ENCODE results near the gene HHIPL1.
"Not testable (repeated sequence)": the region's sequence is repeated elsewhere in the genome, so short reads cannot be mapped to it uniquely, and the experiment has no call there.

HHIPL1 gene

DNA sequence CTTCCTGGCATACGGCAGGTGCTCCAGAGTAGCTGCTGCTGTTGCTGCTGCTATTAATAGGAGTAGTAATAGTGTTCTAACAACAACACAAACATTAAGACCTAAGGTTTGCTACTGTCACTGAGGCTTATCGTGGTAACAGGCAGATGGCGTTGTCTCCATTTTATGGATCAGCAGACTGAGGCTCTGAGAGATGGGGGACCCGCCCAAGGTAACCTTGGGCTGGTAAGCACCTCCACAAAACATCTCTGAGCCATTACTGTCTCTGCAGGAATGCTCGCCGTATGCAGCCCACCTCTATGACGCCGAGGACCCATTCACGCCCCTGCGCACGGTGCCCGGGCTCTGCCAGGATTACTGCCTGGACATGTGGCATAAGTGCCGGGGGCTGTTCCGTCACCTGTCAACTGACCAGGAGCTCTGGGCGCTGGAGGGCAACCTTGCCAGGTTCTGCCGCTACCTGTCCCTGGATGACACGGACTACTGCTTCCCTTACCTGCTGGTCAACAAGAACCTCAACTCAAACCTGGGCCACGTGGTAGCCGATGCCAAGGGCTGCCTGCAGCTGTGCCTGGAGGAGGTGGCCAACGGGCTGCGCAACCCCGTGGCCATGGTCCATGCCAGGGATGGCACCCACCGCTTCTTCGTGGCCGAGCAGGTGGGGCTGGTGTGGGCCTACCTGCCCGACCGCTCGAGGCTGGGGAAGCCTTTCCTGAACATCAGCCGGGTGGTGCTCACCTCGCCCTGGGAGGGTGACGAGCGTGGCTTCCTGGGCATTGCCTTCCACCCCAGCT is 7.2 kb downstream of the HHIPL1 start:
- no peak for DNase-seq
- intact Hi-C loops (cut with DNase I), result no loop called here

DNA sequence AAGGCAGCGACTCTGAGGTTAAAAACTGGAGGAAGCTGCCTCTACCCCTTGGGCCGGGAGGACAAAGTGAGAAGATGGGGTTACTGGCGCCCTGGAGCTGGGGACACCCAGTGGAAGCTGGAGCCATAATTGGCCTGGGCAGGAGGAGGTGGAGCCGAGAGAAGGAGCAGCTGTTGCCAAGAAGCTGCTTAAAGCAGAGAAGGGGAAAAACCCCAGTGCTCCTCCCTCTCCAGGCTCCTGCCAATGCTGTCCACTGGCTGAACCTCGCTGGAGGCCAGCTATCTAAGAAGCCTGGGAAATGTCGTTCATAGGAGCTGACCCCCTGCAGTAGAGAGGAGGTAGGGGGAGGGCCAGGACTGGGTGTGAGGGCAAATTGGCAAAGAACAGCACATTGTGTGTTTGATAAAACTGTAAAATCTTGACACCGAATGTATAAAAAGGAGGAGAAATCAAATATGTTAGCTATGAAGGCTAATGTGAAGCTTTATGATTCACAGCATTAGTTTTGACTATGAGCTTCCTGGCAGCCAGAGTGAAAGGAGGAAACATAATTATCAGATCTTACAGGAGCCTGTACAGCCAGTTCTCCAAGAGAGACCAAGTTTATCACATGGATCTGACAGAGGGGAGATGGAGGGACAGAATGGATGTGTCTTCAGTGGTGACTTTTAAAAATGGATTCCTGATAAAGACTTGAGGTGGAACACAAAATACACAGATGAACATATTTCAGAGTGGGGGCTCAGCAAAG is 9.5 kb downstream of the HHIPL1 start:
- DNase-seq, result peak in 23 of 42 donors; percentile 18 to 72 (median 47)

DNA sequence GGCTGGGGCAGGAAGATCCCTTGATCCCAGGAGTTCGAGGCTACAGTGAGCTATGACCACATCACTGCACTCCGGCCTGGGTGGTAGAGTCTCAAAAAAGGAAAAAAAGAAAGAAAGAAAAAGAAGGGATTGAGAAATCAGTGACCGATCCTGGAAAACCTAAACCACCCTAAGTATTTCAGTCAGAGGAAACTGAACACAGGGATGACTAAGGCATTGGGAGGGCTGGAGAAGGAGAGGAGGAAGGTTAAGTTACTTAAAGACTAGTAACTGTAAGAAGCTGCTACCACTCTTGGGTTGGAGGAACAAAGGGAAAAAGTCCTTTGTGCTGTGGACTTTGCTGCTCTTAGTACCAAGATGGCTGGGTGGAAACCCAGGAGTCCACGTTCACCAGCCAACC is 10.6 kb downstream of the HHIPL1 start:
- no peak for DNase-seq
- intact Hi-C loops (cut with DNase I), result no loop called here

More for the DNA sequence above, 9.5 kb downstream of the HHIPL1 start:
- intact Hi-C loops (cut with DNase I), result no loop called here

DNA sequence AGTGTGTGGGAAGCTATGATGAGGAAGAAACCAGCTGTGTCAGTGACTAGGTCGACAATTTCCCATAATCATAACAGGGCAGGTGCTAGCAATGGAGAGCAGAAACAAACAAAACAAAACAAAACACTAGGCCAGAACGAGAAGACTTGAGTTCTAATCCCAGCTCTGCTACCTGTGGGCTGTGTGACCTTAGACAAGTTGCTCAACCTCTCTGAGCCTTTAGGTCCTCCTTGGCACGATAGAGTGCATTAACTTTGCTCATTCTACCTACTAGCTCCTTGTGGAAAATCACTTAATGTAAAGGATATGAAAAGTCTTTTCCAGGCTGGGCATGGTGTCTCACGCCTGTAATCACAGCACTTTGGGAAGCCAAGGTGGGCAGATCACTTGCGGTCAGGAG is 11.2 kb downstream of the HHIPL1 start:
- intact Hi-C loops (cut with DNase I), result no loop called here
- no peak for DNase-seq

DNA sequence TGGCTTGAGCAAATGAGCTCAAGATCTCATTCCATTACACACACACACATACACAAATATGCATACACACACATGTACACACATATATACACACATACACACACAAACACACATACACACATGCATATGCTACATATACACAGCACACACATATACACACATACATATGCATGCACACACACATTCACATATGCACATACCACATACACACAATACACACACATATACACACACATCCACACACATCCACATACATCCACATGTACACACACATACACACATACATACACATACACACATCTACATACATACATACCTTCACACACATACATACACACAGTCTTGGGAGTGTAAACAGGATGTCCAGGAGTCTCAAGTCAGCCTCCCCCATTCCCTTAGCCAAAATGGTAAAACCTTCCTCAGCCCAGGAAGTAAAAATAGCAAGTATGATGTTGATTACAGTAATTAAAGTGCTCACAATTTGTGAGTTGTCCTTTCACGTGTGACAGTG is 12.8 kb downstream of the HHIPL1 start:
- intact Hi-C loops (cut with DNase I), result no loop called here
- DNase-seq, result no peak

DNA sequence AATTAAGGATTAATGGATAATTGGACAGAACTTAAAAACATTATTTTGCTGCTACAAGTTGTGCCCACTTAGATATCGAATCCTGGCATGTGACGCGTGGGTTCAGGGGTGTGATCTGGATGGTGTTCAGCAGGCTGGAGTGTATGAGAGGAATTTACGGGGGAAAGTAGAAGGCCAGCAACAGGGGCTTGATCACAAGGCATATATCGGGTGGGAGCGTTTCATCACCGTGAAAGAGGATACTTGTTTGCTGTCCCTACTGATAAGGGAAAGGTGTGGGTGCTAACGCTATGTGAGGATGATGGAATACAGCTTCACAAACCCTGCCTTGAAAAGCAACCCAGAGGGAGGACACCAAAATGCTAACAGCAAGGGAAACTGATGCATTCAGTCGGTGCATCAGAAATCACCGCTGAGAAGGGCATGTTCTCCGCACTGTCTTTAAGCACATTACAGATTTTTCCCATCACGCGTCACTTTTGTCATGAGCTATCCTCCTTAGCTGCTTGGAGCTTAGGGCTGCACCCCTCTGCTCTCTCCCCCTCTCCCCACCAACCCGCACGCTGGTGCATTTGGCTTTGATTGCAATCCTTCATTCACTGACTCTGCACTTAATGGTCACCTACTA is 13.4 kb downstream of the HHIPL1 start:
- intact Hi-C loops (cut with DNase I), result no loop called here
- no peak for DNase-seq

DNA sequence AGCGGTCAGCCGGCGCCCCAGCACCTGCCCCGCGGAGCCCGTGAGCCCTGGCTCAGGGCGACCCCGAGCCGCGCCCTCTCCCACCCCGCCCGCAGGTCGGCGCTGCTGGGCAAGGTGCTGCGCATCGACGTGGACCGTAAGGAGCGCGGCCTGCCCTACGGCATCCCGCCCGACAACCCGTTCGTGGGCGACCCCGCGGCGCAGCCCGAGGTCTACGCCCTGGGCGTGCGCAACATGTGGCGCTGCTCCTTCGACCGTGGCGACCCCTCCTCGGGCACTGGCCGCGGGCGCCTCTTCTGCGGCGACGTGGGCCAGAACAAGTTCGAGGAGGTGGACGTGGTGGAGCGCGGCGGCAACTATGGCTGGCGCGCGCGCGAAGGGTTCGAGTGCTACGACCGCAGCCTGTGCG is 14.4 kb downstream of the HHIPL1 start:
- intact Hi-C loops (cut with DNase I), result no loop called here
- DNase-seq, result no peak

DNA sequence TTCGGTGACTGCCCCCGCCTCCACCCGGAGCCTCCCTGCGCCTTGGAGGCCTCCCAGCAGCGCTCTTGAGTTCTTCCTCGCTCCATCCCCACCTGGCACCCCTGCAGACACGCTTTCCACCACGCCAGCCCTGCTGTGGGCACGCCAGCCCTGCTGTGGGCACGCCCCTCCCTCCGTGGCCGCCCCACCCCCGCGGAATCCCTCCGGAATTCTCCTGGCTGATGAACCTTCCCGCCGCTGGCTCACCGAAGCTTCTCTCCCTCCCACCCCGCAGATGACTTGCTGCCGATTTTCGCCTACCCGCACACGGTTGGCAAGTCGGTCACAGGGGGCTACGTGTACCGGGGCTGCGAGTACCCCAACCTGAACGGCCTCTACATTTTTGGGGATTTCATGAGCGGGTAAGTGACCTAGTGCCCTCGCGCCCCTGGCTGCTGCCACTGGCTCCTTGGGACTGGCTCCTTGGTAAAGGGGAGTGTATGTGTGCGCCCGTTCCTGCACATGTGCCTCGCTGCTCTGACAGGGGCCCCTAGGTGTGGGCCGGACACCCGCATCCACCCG is 15.2 kb downstream of the HHIPL1 start:
- intact Hi-C loops (cut with DNase I), result no loop called here
- peak in 3 of 42 donors; percentile 22 to 51 (median 34) for DNase-seq

DNA sequence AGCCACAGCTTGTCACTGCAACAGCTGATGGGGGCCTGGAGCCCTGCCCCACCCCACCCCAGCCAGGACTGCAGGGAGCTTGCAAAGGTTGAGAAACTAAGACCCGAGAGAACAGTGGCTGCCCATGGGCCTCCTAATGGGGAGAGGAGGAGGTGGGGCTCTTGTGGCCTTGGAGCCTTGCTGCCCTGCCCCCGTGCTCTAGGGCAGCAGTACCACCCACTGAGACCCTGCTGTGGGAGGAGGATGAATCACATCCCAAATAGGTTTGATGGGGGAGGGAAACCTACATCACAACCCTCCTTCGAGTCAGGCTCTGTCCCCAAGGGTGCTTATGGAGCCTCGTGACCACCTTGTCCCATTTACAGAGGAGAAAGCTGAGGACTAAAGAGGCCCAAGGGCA is 15.9 kb downstream of the HHIPL1 start:
- DNase-seq, result no peak
- intact Hi-C loops (cut with DNase I), result no loop called here

DNA sequence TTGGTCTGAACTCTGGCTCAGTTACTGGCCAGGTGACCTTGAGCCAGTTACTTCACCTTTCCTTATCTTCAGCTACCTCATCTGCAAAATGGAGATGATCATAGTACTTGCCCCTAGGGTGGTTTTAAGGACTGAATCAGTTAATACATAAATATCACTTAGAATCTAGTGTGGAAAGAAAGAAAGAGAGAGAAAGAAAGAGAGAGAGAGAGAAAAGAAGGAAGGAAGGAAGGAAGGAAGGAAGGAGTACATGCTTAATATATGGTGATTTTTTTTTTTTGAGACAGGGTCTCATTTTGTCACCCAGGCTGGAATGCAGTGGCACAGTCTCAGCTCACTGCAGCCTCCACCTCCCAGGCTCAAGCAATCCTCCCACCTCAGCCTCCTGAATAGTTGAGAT is 16.3 kb downstream of the HHIPL1 start:
- intact Hi-C loops (cut with DNase I); DNase-seq: not testable (repeated sequence)

DNA sequence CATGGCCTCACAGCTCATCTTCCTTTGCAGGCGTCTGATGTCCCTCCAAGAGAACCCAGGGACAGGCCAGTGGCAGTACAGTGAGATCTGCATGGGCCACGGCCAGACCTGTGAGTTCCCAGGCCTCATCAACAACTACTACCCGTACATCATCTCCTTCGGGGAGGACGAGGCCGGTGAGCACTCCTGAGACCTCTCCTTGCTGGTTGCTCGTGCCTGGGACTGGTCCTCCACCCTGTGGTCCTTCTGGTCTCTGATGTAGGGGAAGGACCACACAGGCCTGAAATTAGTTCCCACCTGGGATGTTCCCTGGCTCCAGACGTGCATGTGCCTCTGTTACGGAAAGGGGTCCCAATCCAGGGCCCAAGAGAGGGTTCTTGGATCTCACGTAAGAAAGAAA is 17.9 kb downstream of the HHIPL1 start:
- no peak for DNase-seq
- intact Hi-C loops (cut with DNase I), result no loop called here

DNA sequence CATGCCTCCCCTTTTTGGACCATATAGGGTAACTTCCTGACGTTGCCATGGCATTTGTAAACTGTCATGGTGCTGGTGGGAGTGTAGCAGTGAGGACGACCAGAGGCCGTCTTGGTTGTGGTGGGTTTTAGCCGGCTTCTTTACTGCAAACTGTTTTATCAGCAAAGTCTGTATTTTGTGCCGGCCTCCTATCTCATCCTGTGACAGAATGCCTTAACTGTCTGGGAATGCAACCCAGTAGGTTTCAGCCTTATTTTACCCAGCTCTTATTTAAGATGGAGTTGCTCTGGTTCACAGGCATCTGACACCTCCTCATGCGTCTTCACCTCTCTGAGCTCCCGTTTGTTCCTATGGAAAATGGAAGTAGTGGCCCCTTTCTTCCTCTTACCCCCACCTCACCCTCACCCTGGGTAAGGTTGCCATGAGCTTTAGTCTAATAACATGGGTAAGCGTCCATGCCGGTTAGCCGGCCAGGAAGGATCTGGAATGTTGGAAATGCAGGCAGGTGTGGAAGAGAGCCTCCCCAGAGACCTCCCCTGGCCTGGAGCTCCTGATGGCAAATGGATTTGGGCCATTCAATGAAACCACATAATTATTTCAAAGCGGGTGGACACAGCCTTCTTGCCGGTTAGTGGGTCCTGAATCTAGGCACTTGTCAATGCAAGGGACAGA is 18.6 kb downstream of the HHIPL1 start:
- no peak for DNase-seq
- intact Hi-C loops (cut with DNase I), result no loop called here

DNA sequence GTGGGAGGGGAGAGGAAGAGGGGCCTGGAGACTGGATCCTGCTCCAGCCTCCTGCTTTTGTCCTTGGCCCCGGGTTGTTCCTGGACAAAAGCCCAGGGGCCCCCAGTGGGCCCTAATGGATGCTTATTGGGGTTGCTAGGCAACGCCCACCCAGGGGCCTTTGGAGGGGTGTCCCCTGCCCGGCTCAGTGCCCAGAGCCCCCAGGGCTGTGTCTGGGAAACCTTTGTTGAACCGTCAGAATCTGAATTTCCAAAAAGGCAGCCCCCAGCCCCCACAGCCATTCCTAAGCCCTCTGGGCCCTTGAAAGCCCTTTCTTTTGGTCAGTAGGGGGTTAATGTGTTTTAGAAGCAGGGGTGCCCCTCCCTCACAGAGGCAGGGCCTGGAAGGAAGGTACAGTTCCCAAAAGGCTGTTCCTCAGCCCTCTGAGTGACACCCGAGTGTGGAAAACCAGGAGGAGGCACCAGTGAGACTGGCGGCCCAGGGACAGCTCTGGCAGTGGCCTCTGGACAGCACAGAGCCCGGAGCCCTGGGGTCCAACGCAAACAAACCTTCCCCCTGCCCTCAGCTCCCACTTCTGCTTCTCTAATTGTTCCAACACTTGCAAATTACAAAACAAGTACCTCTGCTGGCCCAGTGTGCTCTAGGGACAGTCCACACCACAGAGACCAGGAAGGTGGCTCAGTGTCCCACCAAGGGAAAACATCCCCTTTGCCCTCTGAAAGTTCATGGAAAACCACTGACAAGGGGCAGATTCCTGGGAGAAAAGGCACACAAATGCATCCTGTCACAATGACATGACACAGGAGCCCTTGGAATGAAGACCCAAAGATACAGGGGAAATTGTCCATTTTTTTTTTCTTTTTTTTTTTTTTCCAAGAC is 19.4 kb downstream of the HHIPL1 start:
- DNase-seq, result peak in 15 of 42 donors; percentile 23 to 64 (median 52)
- intact Hi-C loops (cut with DNase I), result no loop called here

DNA sequence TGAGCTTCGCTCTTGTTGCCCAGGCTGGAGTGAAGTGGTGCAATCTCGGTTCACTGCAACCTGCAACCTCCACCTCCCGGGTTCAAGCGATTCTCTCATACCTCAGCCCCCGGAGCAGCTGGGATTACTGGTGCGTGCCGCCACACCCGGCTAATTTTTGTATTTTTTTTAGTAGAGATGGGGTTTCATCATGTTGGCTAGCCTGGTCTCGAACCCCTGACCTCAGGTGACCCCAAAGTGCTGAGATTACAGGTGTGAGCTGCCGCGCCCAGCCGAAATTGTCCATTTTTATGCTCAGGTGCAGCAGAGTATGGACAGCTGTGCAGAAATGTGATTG is 20.0 kb downstream of the HHIPL1 start:
- intact Hi-C loops (cut with DNase I), result no loop called here
- no peak for DNase-seq

DNA sequence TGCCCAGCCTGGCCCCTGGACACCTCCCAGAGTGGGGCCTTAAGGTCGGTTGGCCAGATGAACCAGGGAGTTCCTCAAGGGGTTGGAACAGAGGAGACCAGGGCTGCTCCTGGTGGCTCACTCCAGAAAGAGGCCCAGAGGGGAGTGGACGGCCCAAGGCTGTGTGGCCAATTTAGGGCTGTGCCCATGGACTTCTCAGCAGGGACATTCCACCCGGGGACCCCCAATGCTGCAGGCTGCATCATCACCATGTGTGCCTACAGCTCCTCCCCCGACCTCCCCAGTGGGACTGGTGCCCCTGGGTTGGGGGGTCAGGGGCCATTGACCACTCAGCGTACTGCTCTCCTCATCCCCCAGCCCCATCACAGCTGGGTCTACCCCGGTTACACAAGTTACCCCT is 21.6 kb downstream of the HHIPL1 start:
- DNase-seq, result no peak
- intact Hi-C loops (cut with DNase I), result no loop called here

DNA sequence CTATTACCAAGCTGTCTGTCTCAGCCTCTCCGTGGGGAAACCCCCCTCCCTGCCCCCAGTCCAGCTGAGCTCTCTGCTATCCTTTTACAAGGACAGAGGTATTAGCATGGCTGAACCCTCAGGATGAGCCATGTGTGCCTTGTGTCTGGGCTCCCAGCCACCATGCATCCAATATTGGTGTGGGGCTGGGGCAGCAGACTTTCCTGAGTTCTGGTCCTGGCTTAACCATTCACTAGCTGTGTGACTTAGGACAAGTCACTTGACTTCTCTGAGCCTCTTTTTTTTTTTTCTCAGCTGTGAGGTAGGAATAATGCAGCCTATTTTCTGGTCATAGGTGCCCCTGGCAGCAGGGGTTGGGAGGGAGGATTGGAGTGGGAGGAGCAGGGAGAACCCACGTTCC is 22.1 kb downstream of the HHIPL1 start:
- DNase-seq, result no peak
- intact Hi-C loops (cut with DNase I), result no loop called here

DNA sequence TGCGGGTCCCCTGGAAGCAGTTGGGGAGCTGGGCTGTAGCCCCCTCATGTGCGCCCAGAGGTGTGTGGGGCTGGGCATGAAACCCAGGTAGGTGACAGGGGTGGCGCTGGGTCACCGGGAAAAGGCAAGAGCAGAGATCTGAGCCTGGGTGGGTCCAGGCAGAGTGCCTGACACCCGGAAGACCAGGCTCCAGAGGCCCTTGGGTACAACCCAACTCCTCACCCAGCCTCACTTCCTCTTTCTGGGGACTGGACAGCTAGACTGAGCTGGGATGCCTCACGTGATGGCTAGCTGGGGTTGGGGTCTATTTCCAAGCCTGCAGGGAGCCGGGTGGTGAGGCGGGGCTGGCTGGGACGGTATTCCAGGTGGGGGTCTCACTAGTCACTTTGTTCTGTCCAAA is 22.9 kb downstream of the HHIPL1 start:
- intact Hi-C loops (cut with DNase I), result no loop called here
- DNase-seq, result no peak
